Activated CD4-positive, alpha-beta T cell treated with anti-CD3 and anti-CD28 coated beads for 36 hours (primary cell): ENCODE measurements around the gene MOBP. TPM values are rescaled to one million over a fixed set of nuclear protein-coding genes. Genes with fewer than 3 reads are reported as not detected.

ENCODE experiments used
- ATAC-seq: fragments of 200-7000 bp; cut with Tn5 transposase; one replicate; pipeline ENCODE4 v1.10.0; 2021; ENCODE audit warnings: mild to moderate bottlenecking, moderate library complexity
- CTCF ChIA-PET: fragments of 350-600 bp; sonication (Branson Sonifier 250); formaldehyde crosslinking; loops from one replicate; lab custom pipeline; 2021; ENCODE audit warnings: antibody characterized with exemption; lab: Charles Lee
- POLR2A ChIA-PET: fragments of 350-600 bp; sonication (Branson Sonifier 250); formaldehyde crosslinking; loops from one replicate; lab custom pipeline; 2021; ENCODE audit warnings: antibody characterized with exemption, inconsistent platforms; lab: Charles Lee
- DNase-seq: peaks from one replicate; pipeline ENCODE4 v3.0.0-alpha.2; 2020
- H3K27ac Mint-ChIP-seq: one replicate; pipeline ENCODE4 v1.8.0; 2021; ENCODE audit warnings: mixed read lengths
- H3K27me3 Mint-ChIP-seq: one replicate; pipeline ENCODE4 v1.8.0; 2021; ENCODE audit warnings: mixed read lengths
- H3K36me3 Mint-ChIP-seq: one replicate; pipeline ENCODE4 v1.8.0; 2021; ENCODE audit warnings: low read depth, mixed read lengths
- H3K4me1 Mint-ChIP-seq: one replicate; pipeline ENCODE4 v1.8.0; 2021; ENCODE audit warnings: mixed read lengths
- H3K4me3 Mint-ChIP-seq: one replicate; pipeline ENCODE4 v1.8.0; 2021; ENCODE audit warnings: mild to moderate bottlenecking, moderate library complexity, mixed read lengths
- H3K9me3 Mint-ChIP-seq: one replicate; pipeline ENCODE4 v1.8.0; 2021; ENCODE audit warnings: low read depth, mixed read lengths
- intact Hi-C, 2 experiments: fragments of 100-400 bp; cut with DNase I in 1 of 2; cut with micrococcal nuclease in 1 of 2; formaldehyde crosslinking; loops; one replicate each; pipeline versions ENCODE4 v1.14.2 to v1.15.1; 2022 to 2024; cut with DNase I, micrococcal nuclease
- total RNA-seq, 2 experiments: library from RNA; stranded (reverse); gene quantifications; one replicate each; pipeline ENCODE4 v1.2.3, GENCODE V29; 2021

MOBP gene
- total RNA-seq, 2 experiments from 2014 or later, result not detected

DNA sequence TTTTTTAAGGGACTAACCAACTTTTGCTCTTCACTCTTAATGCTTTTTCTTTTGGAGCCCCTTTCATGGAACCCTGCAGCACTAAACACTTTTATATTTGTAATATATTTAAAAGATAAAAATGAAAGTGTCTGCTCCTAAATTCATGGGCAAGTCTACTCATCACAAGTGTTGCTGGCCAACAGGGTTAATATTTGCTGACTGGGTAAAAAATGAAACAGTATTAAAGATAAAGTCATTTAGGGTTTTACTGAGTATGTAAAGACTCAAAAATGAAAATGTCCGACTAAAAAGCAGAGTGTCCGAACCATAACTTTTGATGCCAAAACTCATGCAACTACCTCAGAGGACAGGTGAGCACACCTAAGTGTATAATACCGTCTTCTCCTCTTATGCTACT is 54.0 kb downstream of the MOBP start:
- Mint-ChIP-seq H3K4me1 (peaks cover 3% of the 10 kb centered on the region), H3K36me3 (no peaks in the 10 kb centered on the region), H3K27ac (no peak overlapping the region), H3K4me3 (no peak overlapping the region), H3K27me3 (peaks cover 17% of the 10 kb centered on the region), H3K9me3 (peaks cover 12% of the 10 kb centered on the region)
- intact Hi-C loops, result no loop called here
- DNase-seq (no peak), ATAC-seq (no peak)
- ChIA-PET POLR2A (no interaction called here), CTCF (no interaction called here)

DNA sequence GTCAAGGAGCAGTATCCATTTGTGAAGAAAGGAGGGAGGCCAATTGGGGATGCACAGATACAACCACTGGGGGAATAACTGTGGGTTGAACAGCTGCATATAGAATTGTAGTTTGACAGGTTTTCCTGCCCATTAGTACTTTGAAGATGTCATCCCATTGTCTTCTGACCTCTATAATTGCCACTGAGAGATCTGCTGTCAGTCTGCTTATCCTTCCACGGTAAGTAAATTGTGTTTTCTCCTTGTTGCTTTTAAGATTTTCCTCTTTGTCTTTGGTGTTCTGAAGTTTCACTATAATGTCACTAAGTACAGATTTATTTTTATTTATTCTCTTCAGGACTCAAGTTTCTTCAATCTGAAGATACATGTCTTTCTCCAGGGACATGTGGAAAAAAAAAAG is 56.6 kb downstream of the MOBP start:
- ChIA-PET CTCF (no interaction called here), POLR2A (no interaction called here)
- Mint-ChIP-seq H3K4me3 (no peak overlapping the region), H3K27me3 (peaks cover 21% of the 10 kb centered on the region), H3K9me3 (peaks cover 12% of the 10 kb centered on the region), H3K4me1 (peaks cover 3% of the 10 kb centered on the region), H3K27ac (no peak overlapping the region), H3K36me3 (no peaks in the 10 kb centered on the region)
- DNase-seq (no peak), ATAC-seq (no peak)
- intact Hi-C loops, result no loop called here

DNA sequence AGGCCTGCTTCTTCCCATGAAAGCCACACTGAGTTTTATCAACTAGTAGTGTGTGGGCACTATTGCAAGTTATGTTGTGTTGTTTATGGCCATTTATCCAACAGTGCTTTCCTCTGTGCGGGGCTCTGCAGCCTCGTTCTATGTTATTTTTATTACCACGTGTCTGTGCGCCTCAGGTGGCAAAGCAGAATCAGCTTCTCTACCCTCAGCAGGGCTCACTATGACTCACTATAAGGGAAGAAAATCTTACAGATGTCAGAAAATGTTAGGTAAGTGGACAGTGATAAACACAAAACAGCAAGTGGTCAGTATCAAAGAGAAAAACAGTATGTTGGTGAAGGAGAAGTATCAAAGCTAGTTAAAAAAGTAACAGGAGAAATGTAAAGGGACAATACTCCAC is 61.4 kb downstream of the MOBP start:
- intact Hi-C loops, result no loop called here
- ATAC-seq (no peak), DNase-seq (no peak)
- H3K4me3 Mint-ChIP-seq, result no peak overlapping the region
- peaks cover 17% of the 10 kb centered on the region for H3K27me3 Mint-ChIP-seq
- CTCF ChIA-PET, result no interaction called here
- H3K36me3 Mint-ChIP-seq, result no peaks in the 10 kb centered on the region
- H3K9me3 Mint-ChIP-seq, result peaks cover 10% of the 10 kb centered on the region
- no peak overlapping the region for H3K27ac Mint-ChIP-seq
- POLR2A ChIA-PET, result no interaction called here
- H3K4me1 Mint-ChIP-seq, result no peaks in the 10 kb centered on the region

DNA sequence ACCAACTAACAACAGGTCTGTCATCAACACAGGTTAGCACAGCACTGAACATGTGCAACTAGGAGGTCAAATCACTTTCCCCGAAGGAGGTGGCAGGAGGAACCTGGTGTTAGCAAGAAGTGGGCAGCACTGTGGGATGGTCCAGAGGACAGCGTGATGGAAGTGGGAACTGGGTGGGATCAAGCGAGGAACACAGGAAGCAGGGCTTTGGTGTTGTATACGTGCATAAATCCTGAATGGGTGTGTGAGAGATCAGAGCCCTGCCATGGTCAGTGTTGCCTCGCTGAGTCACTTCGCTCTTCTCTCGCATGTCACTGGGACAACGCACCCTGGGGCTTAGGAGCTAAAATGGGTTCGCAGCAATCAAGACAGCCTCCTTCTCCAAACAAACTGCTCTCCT is 62.1 kb downstream of the MOBP start:
- intact Hi-C loops, result no loop called here
- Mint-ChIP-seq H3K27me3 (peaks cover 17% of the 10 kb centered on the region), H3K4me1 (no peaks in the 10 kb centered on the region), H3K9me3 (peaks cover 3% of the 10 kb centered on the region), H3K36me3 (no peaks in the 10 kb centered on the region), H3K27ac (no peak overlapping the region), H3K4me3 (no peak overlapping the region)
- ChIA-PET POLR2A (no interaction called here), CTCF (no interaction called here)
- ATAC-seq (no peak), DNase-seq (no peak)

DNA sequence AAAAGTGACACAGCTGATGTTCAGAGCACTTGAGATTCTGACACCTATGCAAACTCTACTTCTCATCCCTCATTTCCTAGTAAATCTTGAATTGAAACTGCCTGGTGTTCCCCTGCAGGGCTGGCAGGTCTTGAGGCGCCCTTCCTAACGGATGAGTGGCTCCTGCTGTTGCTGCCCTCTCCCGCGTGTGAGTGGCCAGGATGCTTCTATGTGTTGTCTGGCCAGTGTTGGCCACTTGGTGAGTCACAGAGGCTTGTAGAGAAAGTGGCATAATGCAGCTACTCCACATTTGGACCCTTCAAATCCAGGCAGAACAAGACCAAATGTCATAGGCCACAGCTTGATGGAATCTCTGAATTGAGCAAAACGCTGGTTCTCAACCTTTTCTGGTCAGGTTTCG is 63.6 kb downstream of the MOBP start:
- no peaks in the 10 kb centered on the region for H3K4me1 Mint-ChIP-seq
- ChIA-PET POLR2A (no interaction called here), CTCF (no interaction called here)
- peaks cover 11% of the 10 kb centered on the region for H3K27me3 Mint-ChIP-seq
- H3K4me3 Mint-ChIP-seq, result no peak overlapping the region
- no peak overlapping the region for H3K27ac Mint-ChIP-seq
- DNase-seq, result no peak
- no peaks in the 10 kb centered on the region for H3K36me3 Mint-ChIP-seq
- no peaks in the 10 kb centered on the region for H3K9me3 Mint-ChIP-seq
- intact Hi-C loops, result no loop called here
- no peak for ATAC-seq

DNA sequence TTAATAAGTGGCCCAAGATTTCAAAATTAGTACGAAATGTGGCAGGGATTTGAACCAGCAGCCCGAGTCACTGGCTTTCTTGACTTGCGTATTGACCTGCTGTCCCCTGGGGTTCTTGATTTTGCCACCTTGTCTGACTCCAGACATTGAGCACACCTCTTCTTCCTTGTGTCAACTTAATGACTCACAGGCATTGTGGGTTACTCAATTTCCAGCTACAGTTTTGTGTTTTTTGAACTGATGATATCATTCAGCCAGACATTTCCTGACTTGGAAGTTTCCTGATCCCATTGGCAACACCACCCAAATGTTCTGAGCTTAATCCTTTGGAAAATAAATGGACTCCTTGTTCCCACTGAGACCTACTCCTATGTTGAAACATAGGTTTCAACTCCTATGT is 64.2 kb downstream of the MOBP start:
- ATAC-seq (no peak), DNase-seq (no peak)
- ChIA-PET POLR2A (no interaction called here), CTCF (interaction anchor here (0.5 kb wide), 1 partner anchor 43 kb away, joined by 3 read pairs; no protein-coding TSS in a partner anchor)
- intact Hi-C loops, result no loop called here
- Mint-ChIP-seq H3K4me3 (no peak overlapping the region), H3K36me3 (no peaks in the 10 kb centered on the region), H3K4me1 (no peaks in the 10 kb centered on the region), H3K27me3 (peaks cover 11% of the 10 kb centered on the region), H3K9me3 (no peaks in the 10 kb centered on the region), H3K27ac (no peak overlapping the region)

DNA sequence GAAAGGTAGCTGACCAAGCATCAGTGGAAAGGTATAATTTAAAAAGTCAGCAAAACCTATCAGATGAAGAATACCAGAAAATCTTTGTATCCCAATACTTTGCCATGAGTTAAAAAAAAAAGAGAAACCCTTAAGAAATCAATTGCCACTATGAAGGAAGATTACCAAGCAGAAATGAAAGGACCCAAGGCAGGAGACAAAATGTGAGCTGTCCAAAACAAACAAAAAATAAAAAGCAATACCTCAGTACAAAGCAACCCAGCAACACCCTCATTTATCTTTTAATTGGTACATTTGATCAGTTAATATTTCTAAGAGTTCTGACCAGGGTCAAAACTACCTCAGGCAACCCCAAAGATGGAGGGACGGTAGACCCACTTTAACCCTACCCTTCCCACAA is 65.3 kb downstream of the MOBP start:
- Mint-ChIP-seq H3K27ac (no peak overlapping the region), H3K36me3 (no peaks in the 10 kb centered on the region), H3K4me3 (no peak overlapping the region), H3K4me1 (no peaks in the 10 kb centered on the region), H3K9me3 (no peaks in the 10 kb centered on the region), H3K27me3 (peaks cover 10% of the 10 kb centered on the region)
- ChIA-PET CTCF (no interaction called here), POLR2A (no interaction called here)
- intact Hi-C loops, result no loop called here
- DNase-seq (no peak), ATAC-seq (no peak)

DNA sequence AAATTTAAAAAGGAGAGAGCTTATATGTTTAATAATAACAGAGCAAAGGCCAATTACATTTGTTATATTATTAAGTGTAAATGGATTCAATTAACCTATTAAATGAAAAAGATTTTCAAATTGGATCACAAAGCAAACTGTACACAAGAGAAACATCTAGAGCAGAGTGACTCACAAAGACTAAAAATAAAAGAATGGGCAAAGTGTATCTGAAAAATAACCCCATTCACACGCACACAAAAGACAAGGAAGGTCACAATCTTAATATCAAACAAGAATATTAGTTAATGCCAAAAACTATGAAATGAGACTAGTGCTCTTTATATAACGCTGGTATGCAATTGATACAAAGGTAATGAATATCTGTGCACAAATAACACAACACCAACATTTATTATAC is 65.7 kb downstream of the MOBP start:
- no peak overlapping the region for H3K4me3 Mint-ChIP-seq
- H3K27ac Mint-ChIP-seq, result no peak overlapping the region
- DNase-seq, result no peak
- ATAC-seq, result no peak
- CTCF ChIA-PET, result no interaction called here
- H3K4me1 Mint-ChIP-seq, result no peaks in the 10 kb centered on the region
- peaks cover 10% of the 10 kb centered on the region for H3K27me3 Mint-ChIP-seq
- H3K9me3 Mint-ChIP-seq, result no peaks in the 10 kb centered on the region
- no peaks in the 10 kb centered on the region for H3K36me3 Mint-ChIP-seq
- intact Hi-C loops, result no loop called here
- POLR2A ChIA-PET, result no interaction called here

DNA sequence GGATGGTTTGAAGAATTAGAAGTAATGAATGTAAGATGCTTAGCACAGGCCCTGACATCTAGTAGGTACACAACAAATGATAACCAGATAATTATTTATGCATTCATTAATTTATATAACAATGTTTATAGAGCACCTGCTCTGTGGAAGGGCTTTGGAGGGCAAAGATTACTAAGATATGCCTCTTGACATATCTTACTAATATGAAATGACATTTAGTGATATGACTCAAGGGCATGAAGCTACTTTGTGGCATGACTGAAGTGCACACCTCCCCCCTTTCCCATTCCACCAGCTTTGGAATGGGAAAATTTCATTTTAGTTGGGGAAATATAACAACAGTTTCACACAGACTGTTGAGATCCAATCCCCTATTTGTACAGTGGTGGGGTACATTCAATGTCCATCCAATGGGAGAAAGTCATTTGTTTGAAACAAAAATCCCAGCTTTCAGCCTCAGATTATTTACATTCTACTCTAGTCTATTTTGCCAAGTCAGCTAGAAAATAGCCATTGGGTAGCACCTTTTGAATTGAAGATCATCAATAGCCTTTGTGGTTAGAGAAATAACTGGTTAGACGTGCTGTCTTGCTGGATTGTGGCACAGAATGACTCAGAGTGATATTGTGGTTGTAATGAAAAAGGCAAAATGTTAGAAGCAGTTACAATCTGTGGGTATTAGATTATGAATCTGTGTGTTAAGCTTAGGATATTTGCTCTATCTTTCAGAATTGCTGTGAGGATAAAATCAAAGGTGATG is 72.9 kb downstream of the MOBP start:
- Mint-ChIP-seq H3K27me3 (peaks cover 8% of the 10 kb centered on the region), H3K4me3 (no peak overlapping the region), H3K9me3 (no peaks in the 10 kb centered on the region), H3K36me3 (no peaks in the 10 kb centered on the region), H3K4me1 (peaks cover 11% of the 10 kb centered on the region), H3K27ac (no peak overlapping the region)
- ChIA-PET POLR2A (no interaction called here), CTCF (interaction anchor here (0.7 kb wide), 1 partner anchor 27 kb away, joined by 3 read pairs; no protein-coding TSS in a partner anchor)
- intact Hi-C loops, result loop anchor here in 1 of 2 experiments (10.0 kb wide), 1 partner anchor 634 kb away; no protein-coding TSS in a partner anchor
- ATAC-seq (peak; percentile 55), DNase-seq (no peak)

DNA sequence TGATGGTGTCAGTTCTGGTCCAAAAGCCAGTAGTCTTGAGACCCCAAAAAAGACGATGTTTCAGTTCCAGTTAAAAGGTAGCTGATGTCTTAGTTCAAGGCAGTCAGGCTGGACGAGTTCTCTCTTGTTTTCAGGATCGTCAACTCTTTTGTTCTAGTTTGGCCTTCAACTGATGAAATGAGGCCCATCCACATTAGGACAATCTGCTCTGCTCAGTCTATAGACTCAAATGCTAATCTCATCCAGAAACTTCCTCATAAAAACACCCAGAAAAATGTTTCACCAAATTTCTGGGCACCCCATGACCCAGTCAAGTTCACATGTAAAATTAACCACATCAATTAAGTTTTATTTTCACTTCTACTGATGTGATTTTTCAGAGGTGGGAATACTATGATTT is 74.0 kb downstream of the MOBP start:
- ChIA-PET POLR2A (no interaction called here), CTCF (interaction anchor here (1.2 kb wide), 1 partner anchor 638 kb away, joined by 5 read pairs; no protein-coding TSS in a partner anchor)
- no peaks in the 10 kb centered on the region for H3K9me3 Mint-ChIP-seq
- no peak for DNase-seq
- H3K27me3 Mint-ChIP-seq, result peaks cover 9% of the 10 kb centered on the region
- intact Hi-C loops, result loop anchor here in 1 of 2 experiments (10.0 kb wide), 1 partner anchor 633 kb away; no protein-coding TSS in a partner anchor
- peaks cover 11% of the 10 kb centered on the region for H3K4me1 Mint-ChIP-seq
- H3K4me3 Mint-ChIP-seq, result no peak overlapping the region
- no peaks in the 10 kb centered on the region for H3K36me3 Mint-ChIP-seq
- H3K27ac Mint-ChIP-seq, result no peak overlapping the region
- ATAC-seq, result no peak

DNA sequence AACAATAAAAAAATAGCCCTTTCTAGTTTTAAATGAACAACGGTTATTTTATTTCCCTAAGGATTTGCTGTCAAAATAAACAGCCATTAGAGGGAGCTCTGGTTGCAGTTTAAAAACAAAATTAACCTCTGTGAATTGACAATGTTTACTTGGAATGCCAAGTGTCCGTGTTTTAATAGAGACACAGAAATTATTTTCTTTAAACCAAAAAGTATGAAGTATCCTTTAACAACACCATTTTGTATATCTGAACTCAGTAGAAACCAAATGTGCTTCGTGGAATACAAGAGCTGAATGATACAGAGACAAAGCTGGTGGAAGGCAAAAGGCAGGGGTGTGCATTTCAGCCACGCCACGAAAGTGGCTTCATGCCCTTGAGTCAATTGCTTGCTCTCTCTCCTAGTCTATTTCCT is 74.4 kb downstream of the MOBP start:
- CTCF ChIA-PET, result interaction anchor here (1.2 kb wide), 2 partner anchors 98 to 637 kb away, joined by 3 to 5 read pairs; no protein-coding TSS in a partner anchor
- Mint-ChIP-seq H3K27me3 (peaks cover 9% of the 10 kb centered on the region), H3K36me3 (no peaks in the 10 kb centered on the region), H3K27ac (no peak overlapping the region), H3K4me3 (no peak overlapping the region), H3K9me3 (no peaks in the 10 kb centered on the region), H3K4me1 (peaks cover 11% of the 10 kb centered on the region)
- no peak for ATAC-seq
- no peak for DNase-seq
- POLR2A ChIA-PET, result no interaction called here
- intact Hi-C loops, result loop anchor here in 1 of 2 experiments (10.0 kb wide), 1 partner anchor 633 kb away; no protein-coding TSS in a partner anchor

DNA sequence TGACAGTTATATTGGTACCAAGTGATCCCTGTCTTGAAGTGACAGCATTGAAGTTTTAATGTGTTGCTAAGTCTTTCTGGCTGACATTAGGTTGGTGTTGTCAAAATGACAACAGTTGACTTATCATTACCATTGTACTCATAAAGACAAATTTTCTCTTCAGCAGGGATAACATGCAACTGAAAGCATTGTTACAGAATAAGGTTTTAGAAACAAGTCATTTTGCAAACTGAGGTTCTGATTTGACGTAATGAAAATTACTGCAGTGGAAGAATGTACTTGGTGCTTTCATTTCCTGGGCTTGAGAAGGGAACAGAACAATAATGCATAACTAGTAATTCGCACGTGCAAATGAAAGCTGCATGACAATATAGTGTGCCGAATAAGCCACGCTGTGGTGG is 75.1 kb downstream of the MOBP start:
- intact Hi-C loops, result loop anchor here in 1 of 2 experiments (10.0 kb wide), 1 partner anchor 632 kb away; no protein-coding TSS in a partner anchor
- peaks cover 11% of the 10 kb centered on the region for H3K4me1 Mint-ChIP-seq
- no peak overlapping the region for H3K4me3 Mint-ChIP-seq
- no peaks in the 10 kb centered on the region for H3K36me3 Mint-ChIP-seq
- POLR2A ChIA-PET, result no interaction called here
- DNase-seq, result peak; percentile 9
- CTCF ChIA-PET, result interaction anchor here (1.2 kb wide), 2 partner anchors 98 to 636 kb away, joined by 3 to 5 read pairs; no protein-coding TSS in a partner anchor
- no peak overlapping the region for H3K27ac Mint-ChIP-seq
- H3K27me3 Mint-ChIP-seq, result peaks cover 10% of the 10 kb centered on the region
- peak; percentile 73 for ATAC-seq
- H3K9me3 Mint-ChIP-seq, result no peaks in the 10 kb centered on the region
